ENCODE data around the gene HSD11B1.

Gene HSD11B1

GRCh38 chr1:209729436-209729835 lies 24.8 kb downstream of the HSD11B1 start:
- no peaks in the 10 kb centered on the region for H3K9me3 Mint-ChIP-seq
- no peak overlapping the region for H3K27ac Mint-ChIP-seq
- peaks cover 5% of the 10 kb centered on the region for H3K27me3 Mint-ChIP-seq (ENCODE audit: low read depth)
- no peaks in the 10 kb centered on the region for H3K36me3 Mint-ChIP-seq (ENCODE audit: low read depth)
- no peaks in the 10 kb centered on the region for H3K4me1 Mint-ChIP-seq
- no peak overlapping the region for H3K4me3 Mint-ChIP-seq
- no peak for TF ChIP-seq CTCF (IDR thresholded peaks at IDR 0.05; ENCODE audit: unreplicated experiment in 3 of 3)

- no peak overlapping the region for H3K4me3 Mint-ChIP-seq
- H3K9me3 Mint-ChIP-seq = no peaks in the 10 kb centered on the region
- H3K36me3 Mint-ChIP-seq (ENCODE audit: low read depth) = no peaks in the 10 kb centered on the region
- peaks cover 14% of the 10 kb centered on the region for H3K27me3 Mint-ChIP-seq (ENCODE audit: low read depth)
- no peaks in the 10 kb centered on the region for H3K4me1 Mint-ChIP-seq
- H3K27ac Mint-ChIP-seq = no peak overlapping the region
- TF ChIP-seq CTCF (IDR thresholded peaks at IDR 0.05; ENCODE audit: unreplicated experiment in 3 of 3) = no peak
Observed at GRCh38 chr1:209732725-209733124, 28.1 kb downstream of the HSD11B1 start.

GRCh38 chr1:209733409-209734192 lies 29.0 kb downstream of the HSD11B1 start:
- TF ChIP-seq CTCF (IDR thresholded peaks at IDR 0.05; ENCODE audit: unreplicated experiment in 3 of 3) = no peak
- Mint-ChIP-seq H3K4me1 (no peaks in the 10 kb centered on the region), H3K4me3 (no peak overlapping the region), H3K27ac (no peak overlapping the region), H3K9me3 (no peaks in the 10 kb centered on the region), H3K36me3 (ENCODE audit: low read depth) (no peaks in the 10 kb centered on the region), H3K27me3 (ENCODE audit: low read depth) (peaks cover 14% of the 10 kb centered on the region)

- TF ChIP-seq CTCF (IDR thresholded peaks at IDR 0.05; ENCODE audit: unreplicated experiment in 3 of 3) = no peak
- Mint-ChIP-seq H3K27me3 (ENCODE audit: low read depth) (peaks cover 22% of the 10 kb centered on the region), H3K4me1 (peaks cover 2% of the 10 kb centered on the region), H3K36me3 (ENCODE audit: low read depth) (no peaks in the 10 kb centered on the region), H3K4me3 (no peak overlapping the region), H3K27ac (no peak overlapping the region), H3K9me3 (no peaks in the 10 kb centered on the region)
Observed at GRCh38 chr1:209736490-209737117, 32.0 kb downstream of the HSD11B1 start.

GRCh38 chr1:209737118-209737505 lies 32.5 kb downstream of the HSD11B1 start:
- Mint-ChIP-seq H3K9me3 (no peaks in the 10 kb centered on the region), H3K27me3 (ENCODE audit: low read depth) (peaks cover 22% of the 10 kb centered on the region), H3K4me1 (peaks cover 5% of the 10 kb centered on the region), H3K36me3 (ENCODE audit: low read depth) (no peaks in the 10 kb centered on the region), H3K4me3 (no peak overlapping the region), H3K27ac (no peak overlapping the region)
- no peak for TF ChIP-seq CTCF (IDR thresholded peaks at IDR 0.05; ENCODE audit: unreplicated experiment in 3 of 3)

GRCh38 chr1:209738270-209738669 lies 33.6 kb downstream of the HSD11B1 start:
- Mint-ChIP-seq H3K9me3 (no peaks in the 10 kb centered on the region), H3K4me1 (peaks cover 16% of the 10 kb centered on the region), H3K36me3 (ENCODE audit: low read depth) (no peaks in the 10 kb centered on the region), H3K27ac (no peak overlapping the region), H3K27me3 (ENCODE audit: low read depth) (peaks cover 22% of the 10 kb centered on the region), H3K4me3 (no peak overlapping the region)
- TF ChIP-seq CTCF (IDR thresholded peaks at IDR 0.05; ENCODE audit: unreplicated experiment in 3 of 3) = no peak
